Caco-2 (cell line): ENCODE results near the gene LEMD2. TPM values are rescaled to one million over a fixed set of nuclear protein-coding genes. Genes with fewer than 3 reads are reported as not detected.

Experiments used
- BruUV-seq: library from RNA; stranded (reverse); fragments of 400-500 nt; replicated peaks from 2 replicates; lab custom pipeline; 2021; lab: Mats Ljungman, UMichigan
- CTCF ChIA-PET: fragments of 300-600 bp; sonication (Branson Sonifier 250); formaldehyde crosslinking; loops from one replicate; lab custom pipeline; 2022; ENCODE audit warnings: antibody characterized with exemption; lab: Charles Lee
- POLR2A ChIA-PET: fragments of 300-600 bp; sonication (Branson Sonifier 250); formaldehyde crosslinking; loops from one replicate; lab custom pipeline; 2022; ENCODE audit warnings: antibody characterized with exemption; lab: Charles Lee
- DNase-seq, 2 experiments: peaks; one replicate each; pipeline versions ENCODE4 v3.0.0 to v3.0.0-alpha.2; 2020 to 2022
- H3K27me3 ChIP-seq: replicated peaks from 2 replicates; pipeline ENCODE4 v1.6.0; 2011; ENCODE audit warnings: low read length; ENCODE audit not compliant: control insufficient read depth, insufficient read depth
- H3K36me3 ChIP-seq: 2 replicates; pipeline ENCODE4 v1.5.1; 2011; ENCODE audit warnings: low read length; ENCODE audit not compliant: control insufficient read depth, insufficient read depth
- H3K4me1 ChIP-seq: fragments of 250-450 bp; sonication (Bioruptor Pico); 2 replicates; pipeline ENCODE4 v1.5.1; 2020; ENCODE audit warnings: mild to moderate bottlenecking
- H3K4me3 ChIP-seq: 2 replicates; pipeline ENCODE4 v1.5.1; 2011; ENCODE audit warnings: low read depth, mild to moderate bottlenecking, control low read depth, low read length
- H3K9me3 ChIP-seq: fragments of 250-450 bp; sonication (Bioruptor Pico); 2 replicates; pipeline ENCODE4 v1.5.1; 2020; ENCODE audit warnings: mild to moderate bottlenecking, moderate library complexity
- H3K27ac Mint-ChIP-seq: one replicate; pipeline ENCODE4 v1.8.0; 2022; ENCODE audit warnings: mixed read lengths; ENCODE audit not compliant: unreplicated experiment
- H3K27me3 Mint-ChIP-seq: one replicate; pipeline ENCODE4 v1.8.0; 2022; ENCODE audit warnings: mixed read lengths; ENCODE audit not compliant: insufficient read depth, unreplicated experiment
- H3K36me3 Mint-ChIP-seq: one replicate; pipeline ENCODE4 v1.8.0; 2022; ENCODE audit warnings: mild to moderate bottlenecking, mixed read lengths; ENCODE audit not compliant: insufficient read depth, unreplicated experiment
- H3K4me1 Mint-ChIP-seq: one replicate; pipeline ENCODE4 v1.8.0; 2022; ENCODE audit warnings: low read depth, mixed read lengths; ENCODE audit not compliant: unreplicated experiment
- H3K4me3 Mint-ChIP-seq: one replicate; pipeline ENCODE4 v1.8.0; 2022; ENCODE audit warnings: mild to moderate bottlenecking, moderate library complexity, mixed read lengths; ENCODE audit not compliant: unreplicated experiment
- H3K9me3 Mint-ChIP-seq: one replicate; pipeline ENCODE4 v1.8.0; 2022; ENCODE audit warnings: mixed read lengths; ENCODE audit not compliant: unreplicated experiment
- CTCF ChIP-seq, 2 experiments: fragments of 200-600 bp in 1 of 2; IDR thresholded peaks; 1 replicate in 1 of 2; 2 replicates in 1 of 2; pipeline versions ENCODE4 v1.5.1 to v1.8.0; 2011 to 2022; ENCODE audit warnings: antibody characterized with exemption in 1 of 2, control low read depth in 1 of 2, inconsistent platforms in 1 of 2, low read depth in 1 of 2, low read length in 1 of 2, mild to moderate bottlenecking in 1 of 2, moderate library complexity in 1 of 2; ENCODE audit not compliant: insufficient read depth in 1 of 2, severe bottlenecking in 1 of 2, unreplicated experiment in 1 of 2
- intact Hi-C: fragments of 100-400 bp; cut with micrococcal nuclease; formaldehyde crosslinking; loops from one replicate; pipeline ENCODE4 v1.10.0; 2022; ENCODE audit not compliant: unreplicated experiment
- total RNA-seq: library from RNA; stranded (reverse); gene quantifications from 2 replicates; pipeline ENCODE4 v1.2.3, GENCODE V29; 2022

The LEMD2 gene
- total RNA-seq, 1 experiment from 2014 or later, result 53.2 TPM

GRCh38 chr6:33764036-33764435 lies 24.9 kb downstream of the LEMD2 start:
- H3K27me3 Mint-ChIP-seq, result no peaks in the 10 kb centered on the region
- no peaks in the 10 kb centered on the region for H3K9me3 Mint-ChIP-seq
- H3K27me3 ChIP-seq, result no peaks in the 10 kb centered on the region
- no peak overlapping the region for H3K27ac Mint-ChIP-seq
- intact Hi-C loops, result no loop called here
- H3K36me3 Mint-ChIP-seq, result no peaks in the 10 kb centered on the region
- ChIA-PET CTCF (interaction anchor here (0.6 kb wide), 1 partner anchor 238 kb away, joined by 3 read pairs; no protein-coding TSS in a partner anchor), POLR2A (no interaction called here)
- TF ChIP-seq CTCF (IDR thresholded peaks at IDR 0.05; ENCODE audit: insufficient read depth in 1 of 2, low read depth in 1 of 2, low read length in 1 of 2, severe bottlenecking in 1 of 2, unreplicated experiment in 1 of 2), result no peak
- no peaks in the 10 kb centered on the region for H3K9me3 ChIP-seq
- no peak for DNase-seq
- no TSS peak for BruUV-seq
- peaks cover 1% of the 10 kb centered on the region for H3K4me1 Mint-ChIP-seq
- peaks cover 7% of the 10 kb centered on the region; the same call in 1 of the 2 replicates for H3K4me1 ChIP-seq
- H3K4me3 Mint-ChIP-seq, result no peak overlapping the region
- no peak overlapping the region for H3K4me3 ChIP-seq
- H3K36me3 ChIP-seq, result no peaks in the 10 kb centered on the region

DNA sequence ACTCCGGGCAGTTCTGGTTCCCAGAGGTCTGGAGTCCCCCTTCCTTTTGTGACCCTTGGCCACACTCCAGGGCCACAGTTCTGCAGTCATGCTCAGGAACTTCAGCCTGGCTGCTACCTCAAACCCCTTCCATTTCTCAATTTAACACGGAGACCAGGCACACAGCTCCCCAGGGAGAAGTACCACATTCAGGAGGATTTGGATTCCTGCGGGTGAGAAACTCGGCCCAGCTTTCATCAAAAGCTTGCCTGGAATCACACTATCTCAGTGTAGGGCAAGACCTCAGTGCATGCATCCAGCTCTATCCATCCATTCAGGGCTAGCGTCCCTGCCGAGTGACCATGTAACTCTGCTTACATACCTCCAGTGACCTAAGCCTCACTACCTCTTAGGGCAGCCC lies 25.4 kb downstream of the LEMD2 start:
- no peak overlapping the region for H3K4me3 ChIP-seq
- H3K4me1 ChIP-seq, result peaks cover 7% of the 10 kb centered on the region; the same call in 1 of the 2 replicates
- no peaks in the 10 kb centered on the region for H3K36me3 ChIP-seq
- ChIA-PET POLR2A (no interaction called here), CTCF (interaction anchor here (0.6 kb wide), 2 partner anchors 239 to 390 kb away, joined by 3 read pairs; no protein-coding TSS in a partner anchor)
- Mint-ChIP-seq H3K4me3 (no peak overlapping the region), H3K36me3 (no peaks in the 10 kb centered on the region), H3K4me1 (peaks cover 6% of the 10 kb centered on the region), H3K9me3 (no peaks in the 10 kb centered on the region), H3K27ac (no peak overlapping the region), H3K27me3 (no peaks in the 10 kb centered on the region)
- H3K9me3 ChIP-seq, result no peaks in the 10 kb centered on the region
- intact Hi-C loops, result loop anchor here (2.0 kb wide), 1 partner anchor 179 kb away; no protein-coding TSS in a partner anchor
- no TSS peak for BruUV-seq
- no peaks in the 10 kb centered on the region for H3K27me3 ChIP-seq
- no peak for TF ChIP-seq CTCF (IDR thresholded peaks at IDR 0.05; ENCODE audit: insufficient read depth in 1 of 2, low read depth in 1 of 2, low read length in 1 of 2, severe bottlenecking in 1 of 2, unreplicated experiment in 1 of 2)
- no peak for DNase-seq

DNA sequence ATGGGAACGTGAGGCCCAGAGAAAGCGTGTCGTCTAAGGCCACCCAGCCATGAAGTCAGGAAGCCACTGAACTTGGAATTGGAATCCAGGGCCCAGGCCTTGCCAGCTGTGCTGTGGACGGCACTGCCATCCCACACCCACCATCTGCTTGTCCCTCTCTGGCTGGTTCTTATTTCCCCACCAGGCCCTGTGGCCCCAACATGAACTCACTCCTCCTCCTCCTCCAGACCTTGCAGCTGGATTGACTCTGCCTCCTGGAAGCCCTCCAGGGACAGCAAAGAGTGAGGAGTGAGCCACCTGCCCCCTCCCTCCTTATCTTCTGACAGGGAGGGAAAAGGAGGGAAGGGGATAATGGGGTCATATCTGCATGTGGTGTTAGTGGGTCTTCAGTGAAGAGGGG lies 26.2 kb downstream of the LEMD2 start:
- Mint-ChIP-seq H3K4me3 (no peak overlapping the region), H3K27ac (no peak overlapping the region), H3K4me1 (peaks cover 6% of the 10 kb centered on the region), H3K36me3 (no peaks in the 10 kb centered on the region), H3K27me3 (no peaks in the 10 kb centered on the region), H3K9me3 (no peaks in the 10 kb centered on the region)
- POLR2A ChIA-PET, result interaction anchor here (1.6 kb wide), 1 partner anchor 51 kb away, joined by 15 read pairs; the partner anchor contains the start of gene UQCC2
- BruUV-seq, result no TSS peak
- Histone ChIP-seq H3K4me3 (no peak overlapping the region), H3K27me3 (no peaks in the 10 kb centered on the region), H3K36me3 (no peaks in the 10 kb centered on the region), H3K9me3 (no peaks in the 10 kb centered on the region), H3K4me1 (peaks cover 7% of the 10 kb centered on the region; the same call in 1 of the 2 replicates)
- CTCF ChIA-PET, result interaction anchor here (0.6 to 3.0 kb wide), 7 partner anchors 12 to 390 kb away, joined by 3 to 40 read pairs (median 6); partner anchors contain the start of gene UQCC2
- TF ChIP-seq CTCF (IDR thresholded peaks at IDR 0.05; ENCODE audit: insufficient read depth in 1 of 2, low read depth in 1 of 2, low read length in 1 of 2, severe bottlenecking in 1 of 2, unreplicated experiment in 1 of 2), result no peak
- DNase-seq, result no peak
- intact Hi-C loops, result loop anchor here (1.0 to 2.0 kb wide), 4 partner anchors 10 to 178 kb away; partner anchors contain the start of gene UQCC2
